Naive thymus-derived CD4-positive, alpha-beta T cell (primary cell): ENCODE measurements around the gene ECE2. TPM values are rescaled to one million over a fixed set of nuclear protein-coding genes. Genes with fewer than 3 reads are reported as not detected.

Experiments
- ATAC-seq: fragments of 150-1000 bp; cut with Tn5 transposase; 2 replicates; pipeline ENCODE4 v1.10.0; 2021; ENCODE audit warnings: mild to moderate bottlenecking, moderate library complexity
- CTCF ChIA-PET: fragments of 350-600 bp; sonication (Branson Sonifier 250); formaldehyde crosslinking; loops from one replicate; lab custom pipeline; 2021; ENCODE audit warnings: antibody characterized with exemption; lab: Charles Lee
- POLR2A ChIA-PET: fragments of 350-600 bp; sonication (Branson Sonifier 250); formaldehyde crosslinking; loops from one replicate; lab custom pipeline; 2021; ENCODE audit warnings: antibody characterized with exemption, inconsistent platforms; lab: Charles Lee
- DNase-seq, 9 donors: peaks; one replicate each; pipeline versions ENCODE4 v3.0.0 to v3.0.0-alpha.2; 2020 to 2022; ENCODE audit warnings: mixed read lengths in 1 of 9
- H3K27ac ChIP-seq: one replicate; pipeline ENCODE4 v1.7.0; 2013; ENCODE audit warnings: mild to moderate bottlenecking, low read depth, low read length, moderate library complexity
- H3K27me3 ChIP-seq, 2 donors: one replicate each; pipeline ENCODE4 v1.7.0; 2013; ENCODE audit warnings: low read length in 2 of 2, mild to moderate bottlenecking in 2 of 2, moderate library complexity in 2 of 2; ENCODE audit not compliant: control insufficient read depth in 2 of 2, insufficient read depth in 2 of 2
- H3K36me3 ChIP-seq, 3 experiments: 1 replicate in 2 of 3; 2 replicates in 1 of 3; pipeline ENCODE4 v1.7.0; 2013; ENCODE audit warnings: low read length in 3 of 3, mild to moderate bottlenecking in 3 of 3, moderate library complexity in 1 of 3; ENCODE audit not compliant: insufficient read depth in 3 of 3, control insufficient read depth in 2 of 3
- H3K4me1 ChIP-seq, 2 donors: one replicate each; pipeline ENCODE4 v1.7.0; 2013; ENCODE audit warnings: low read length in 2 of 2, mild to moderate bottlenecking in 2 of 2, moderate library complexity in 1 of 2; ENCODE audit not compliant: control insufficient read depth in 2 of 2, insufficient read depth in 2 of 2
- H3K4me3 ChIP-seq: 2 replicates; pipeline ENCODE4 v1.7.0; 2013; ENCODE audit warnings: mild to moderate bottlenecking, low read length
- H3K9me3 ChIP-seq, 3 experiments: 1 replicate in 2 of 3; 2 replicates in 1 of 3; pipeline ENCODE4 v1.7.0; 2013; ENCODE audit warnings: low read length in 3 of 3; ENCODE audit not compliant: control insufficient read depth in 2 of 3
- H3K27ac Mint-ChIP-seq, 9 donors: one replicate each; pipeline ENCODE4 v1.8.0; 2020 to 2022; ENCODE audit warnings: mixed read lengths in 9 of 9, mild to moderate bottlenecking in 8 of 9, moderate library complexity in 5 of 9, inconsistent platforms in 2 of 9
- H3K27me3 Mint-ChIP-seq, 5 donors: one replicate each; pipeline ENCODE4 v1.8.0; 2021 to 2022; ENCODE audit warnings: mixed read lengths in 5 of 5, mild to moderate bottlenecking in 1 of 5
- H3K36me3 Mint-ChIP-seq, 5 donors: one replicate each; pipeline ENCODE4 v1.8.0; 2020 to 2022; ENCODE audit warnings: mixed read lengths in 5 of 5, mild to moderate bottlenecking in 3 of 5, inconsistent platforms in 1 of 5
- H3K4me1 Mint-ChIP-seq, 7 donors: one replicate each; pipeline ENCODE4 v1.8.0; 2020 to 2022; ENCODE audit warnings: mixed read lengths in 7 of 7, mild to moderate bottlenecking in 3 of 7, inconsistent platforms in 1 of 7
- H3K4me3 Mint-ChIP-seq, 10 donors: one replicate each; pipeline ENCODE4 v1.8.0; 2020 to 2022; ENCODE audit warnings: mild to moderate bottlenecking in 10 of 10, mixed read lengths in 10 of 10, moderate library complexity in 6 of 10, inconsistent platforms in 2 of 10
- H3K9me3 Mint-ChIP-seq, 11 donors: one replicate each; pipeline ENCODE4 v1.8.0; 2020 to 2022; ENCODE audit warnings: mixed read lengths in 11 of 11, mild to moderate bottlenecking in 4 of 11, inconsistent platforms in 1 of 11, moderate library complexity in 1 of 11
- intact Hi-C, 2 donors: fragments of 100-400 bp; cut with micrococcal nuclease; formaldehyde crosslinking; loops; one replicate each; pipeline ENCODE4 v1.15.1; 2023
- polyA plus RNA-seq, 2 donors: library from polyadenylated mRNA; unstranded; fragments of 300-500 nt; fragmentation: Illumina TruSeq; gene quantifications; one replicate each; pipeline ENCODE4 v1.2.3, GENCODE V29; 2021
- total RNA-seq, 6 experiments: library from RNA in 5 of 6; stranded (reverse) in 5 of 6; gene quantifications; 1 replicate in 5 of 6; 2 replicates in 1 of 6; pipeline ENCODE4 v1.2.3 and lab custom pipeline; 2021 to 2026

Gene ECE2
- total and polyA plus RNA-seq, 7 experiments from 2014 or later: not detected

DNA sequence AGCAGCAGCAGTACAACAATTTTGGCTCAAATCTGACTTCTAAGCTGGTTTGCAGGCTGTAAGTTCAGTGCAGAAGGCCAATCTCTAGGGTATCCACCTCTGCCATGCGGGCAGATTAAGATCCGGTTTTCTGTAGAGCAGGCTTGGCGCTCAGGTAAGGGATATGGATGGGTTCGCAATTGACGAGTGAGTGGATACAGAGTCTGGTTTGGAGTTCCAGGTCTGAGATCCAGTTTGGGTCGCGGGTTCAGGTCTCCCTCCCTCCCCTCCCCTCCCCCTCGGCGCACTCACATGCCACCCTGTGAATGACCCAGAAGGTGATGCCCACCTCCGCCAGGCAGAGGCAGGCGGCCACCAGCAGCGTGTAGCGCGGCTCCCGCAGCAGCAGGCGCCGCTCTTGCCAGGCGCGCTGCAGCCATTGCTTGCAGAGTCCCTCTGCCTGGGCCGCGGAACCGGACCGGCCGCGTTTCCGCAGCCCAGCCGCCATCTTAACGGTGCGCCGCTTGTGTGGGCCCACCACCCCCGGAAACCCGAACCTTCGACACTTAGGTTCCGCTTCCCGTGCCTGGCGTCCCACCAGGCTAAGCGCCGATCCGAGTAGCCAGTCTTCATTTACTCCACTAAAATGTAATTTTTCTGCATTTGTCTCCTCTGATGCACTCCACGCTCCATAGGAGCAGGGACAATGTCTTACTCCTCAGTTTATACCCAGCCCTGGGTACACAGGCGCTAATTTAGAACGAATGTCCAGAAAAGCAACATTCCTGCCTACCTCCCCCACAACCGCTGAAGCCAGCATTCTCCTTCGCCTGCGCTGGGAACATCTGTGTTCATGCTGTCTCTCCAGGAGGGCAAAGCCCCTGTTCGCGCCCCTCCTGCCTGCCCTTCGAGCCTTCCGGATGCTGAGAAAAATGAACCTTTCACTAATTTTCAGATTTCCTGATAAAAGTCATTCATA is 27.1 kb upstream of the ECE2 start, which contains the start of gene ALG3:
Gene ALG3, minus strand, starts transcription at position 509 of the 958 bp plus-strand sequence. Its CDS starts 22 bp downstream, at position 487.
- Mint-ChIP-seq H3K36me3 (peaks cover 0 to 23% (median 12%) of the 10 kb centered on the region in 5 donors), H3K27me3 (no peaks in the 10 kb centered on the region), H3K9me3 (peaks cover 0 to 4% (median 0%) of the 10 kb centered on the region in 11 donors), H3K4me1 (peaks cover 5 to 27% (median 16%) of the 10 kb centered on the region in 7 donors), H3K27ac (peak within 1 kb of the TSS; percentile 94 to 98 (median 96)), H3K4me3 (peak within 1 kb of the TSS; percentile 86 to 100 (median 96))
- Histone ChIP-seq H3K4me1 (peaks cover 5 to 12% of the 10 kb centered on the region in 2 donors), H3K9me3 (no peaks in the 10 kb centered on the region), H3K36me3 (peaks cover 0 to 32% (median 9%) of the 10 kb centered on the region in 3 experiments), H3K27me3 (no peaks in the 10 kb centered on the region), H3K4me3 (peak within 1 kb of the TSS; percentile 100), H3K27ac (peak within 1 kb of the TSS; percentile 78)
- intact Hi-C loops: loop anchor here (1.0 to 2.0 kb wide), 16 partner anchors 8 to 1150 kb away; partner anchors contain the start of genes ABCF3 (in 2 of the 2), AP2M1 (in 2 of the 2), EIF2B5 (in 2 of the 2) and PARL (in 2 of the 2)
- DNase-seq (peak; percentile 74 to 90 (median 83)), ATAC-seq (peak; percentile 72)
- ChIA-PET POLR2A (interaction anchor here (1.2 kb wide), 1 partner anchor 103 kb away, joined by 3 read pairs; no protein-coding TSS in a partner anchor), CTCF (interaction anchor here (1.0 to 4.9 kb wide), 3 partner anchors 12 to 353 kb away, joined by 6 to 40 read pairs (median 10); partner anchors contain the start of gene CAMK2N2)

DNA sequence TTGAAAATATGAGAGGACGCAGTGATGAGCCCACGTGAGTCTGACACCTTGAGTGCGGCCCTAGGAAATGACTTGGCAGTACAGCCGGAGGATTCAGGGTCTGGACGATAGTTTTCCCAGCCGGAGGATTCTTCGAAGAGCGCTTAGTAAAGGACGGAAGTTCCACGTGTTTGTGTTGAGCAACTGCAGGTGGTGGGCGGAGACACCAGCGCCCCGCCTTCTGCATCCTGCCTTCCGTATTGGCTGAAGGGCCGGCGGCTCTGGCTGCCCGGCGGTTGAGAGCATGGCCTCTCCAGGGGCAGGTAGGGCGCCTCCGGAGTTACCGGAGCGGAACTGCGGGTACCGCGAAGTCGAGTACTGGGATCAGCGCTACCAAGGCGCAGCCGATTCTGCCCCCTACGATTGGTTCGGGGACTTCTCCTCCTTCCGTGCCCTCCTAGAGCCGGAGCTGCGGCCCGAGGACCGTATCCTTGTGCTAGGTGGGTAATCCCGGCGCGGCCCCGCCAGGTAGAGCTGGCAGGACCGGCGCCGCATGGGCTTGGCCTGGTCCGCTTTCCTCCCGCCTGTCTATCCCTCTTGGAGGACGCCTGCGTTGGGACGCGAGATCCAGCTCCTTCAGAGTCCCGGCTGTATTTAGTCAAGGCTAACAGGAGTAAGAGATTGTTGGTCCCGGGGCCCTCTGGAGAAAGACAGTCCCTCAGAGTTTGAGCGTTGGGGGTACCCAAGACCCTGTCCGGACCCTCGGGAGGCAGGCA is 26.2 kb upstream of the ECE2 start, which contains the start of gene EEF1AKMT4:
Gene EEF1AKMT4, plus strand, starts transcription at position 261 of the 755 bp plus-strand sequence. Its CDS starts 23 bp downstream, at position 284.
- Histone ChIP-seq H3K36me3 (peaks cover 0 to 24% (median 6%) of the 10 kb centered on the region in 3 experiments), H3K9me3 (no peaks in the 10 kb centered on the region), H3K4me3 (peak within 1 kb of the TSS; percentile 100), H3K4me1 (peaks cover 5 to 12% of the 10 kb centered on the region in 2 donors), H3K27ac (peak within 1 kb of the TSS; percentile 78), H3K27me3 (no peaks in the 10 kb centered on the region)
- Mint-ChIP-seq H3K27me3 (no peaks in the 10 kb centered on the region), H3K36me3 (peaks cover 0 to 17% (median 9%) of the 10 kb centered on the region in 5 donors), H3K9me3 (peaks cover 0 to 4% (median 0%) of the 10 kb centered on the region in 11 donors), H3K4me3 (peak within 1 kb of the TSS; percentile 86 to 100 (median 96)), H3K27ac (peak within 1 kb of the TSS; percentile 94 to 98 (median 96)), H3K4me1 (peaks cover 5 to 27% (median 16%) of the 10 kb centered on the region in 7 donors)
- DNase-seq (peak; percentile 86 to 96 (median 93)), ATAC-seq (peak; percentile 93)
- ChIA-PET CTCF (interaction anchor here (0.9 to 4.9 kb wide), 6 partner anchors 9 to 354 kb away, joined by 4 to 40 read pairs (median 5); partner anchors contain the start of gene CAMK2N2), POLR2A (interaction anchor here (0.6 to 1.2 kb wide), 6 partner anchors 13 to 232 kb away, joined by 3 to 4 read pairs (median 3); partner anchors contain the start of genes ABCC5, AP2M1 and EIF2B5)
- intact Hi-C loops: loop anchor here (1.0 to 5.0 kb wide), 23 partner anchors 9 to 1151 kb away; partner anchors contain the start of genes ABCF3 (in 2 of the 2), AP2M1 (in 2 of the 2), EIF2B5 (in 2 of the 2) and PARL (in 2 of the 2)

DNA sequence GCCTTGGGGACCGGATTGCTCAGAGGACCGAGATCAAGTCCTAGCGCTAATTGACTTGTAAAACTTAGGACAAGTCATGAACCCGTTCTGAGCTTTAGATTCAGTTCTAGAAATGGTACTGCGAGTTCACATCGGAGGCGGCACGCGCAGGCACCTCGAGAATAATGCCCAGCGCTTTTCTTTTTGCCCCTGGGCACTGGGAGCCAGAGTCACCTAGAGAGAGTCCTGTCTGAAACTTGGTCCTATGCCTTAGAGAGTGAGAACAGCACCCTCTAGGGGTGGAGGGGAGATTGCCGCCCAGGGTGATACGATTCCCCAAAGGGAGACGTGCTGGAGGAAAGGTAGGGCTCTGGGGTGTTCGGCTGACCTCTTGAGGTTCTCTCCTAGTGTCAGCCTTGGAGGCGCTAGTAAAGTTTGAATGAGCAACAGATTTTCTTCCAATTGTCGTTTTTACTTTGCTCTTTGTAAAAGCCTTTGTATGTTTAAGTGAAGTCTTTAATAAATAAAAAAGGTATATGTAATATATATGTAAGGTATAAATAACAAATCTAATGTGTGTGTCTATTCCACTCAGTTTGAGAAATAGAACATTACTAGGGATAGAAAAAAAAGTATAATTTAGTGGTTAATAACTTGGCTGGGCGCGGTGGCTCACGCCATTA is 25.5 kb upstream of the ECE2 start:
- H3K4me1 ChIP-seq: peaks cover 5 to 12% of the 10 kb centered on the region in 2 donors
- H3K27me3 ChIP-seq: no peaks in the 10 kb centered on the region
- intact Hi-C loops: loop anchor here (1.0 to 5.0 kb wide), 9 partner anchors 10 to 562 kb away; partner anchors contain the start of genes ABCC5 (in 1 of the 2), CAMK2N2 (in 1 of the 2) and VPS8 (in 1 of the 2)
- ATAC-seq (peak; percentile 77), DNase-seq (peak; percentile 70 to 87 (median 83))
- peak overlapping the region; percentile 86 to 100 (median 96) for H3K4me3 Mint-ChIP-seq
- no peaks in the 10 kb centered on the region for H3K27me3 Mint-ChIP-seq
- H3K27ac ChIP-seq: peak overlapping the region; percentile 78
- peaks cover 5 to 22% (median 16%) of the 10 kb centered on the region in 7 donors for H3K4me1 Mint-ChIP-seq
- peaks cover 0 to 17% (median 0%) of the 10 kb centered on the region in 3 experiments for H3K36me3 ChIP-seq
- POLR2A ChIA-PET: interaction anchor here (0.6 to 1.2 kb wide), 6 partner anchors 13 to 233 kb away, joined by 3 to 4 read pairs (median 3); partner anchors contain the start of genes ABCC5, AP2M1 and EIF2B5
- CTCF ChIA-PET: interaction anchor here (0.6 to 4.9 kb wide), 7 partner anchors 10 to 355 kb away, joined by 3 to 40 read pairs (median 4); partner anchors contain the start of gene CAMK2N2
- peak overlapping the region in 8 of 9 donors; percentile 69 to 98 (median 96) for H3K27ac Mint-ChIP-seq
- H3K9me3 ChIP-seq: no peaks in the 10 kb centered on the region
- peak overlapping the region; percentile 100 for H3K4me3 ChIP-seq
- peaks cover 0 to 4% (median 0%) of the 10 kb centered on the region in 11 donors for H3K9me3 Mint-ChIP-seq
- peaks cover 0 to 11% (median 5%) of the 10 kb centered on the region in 5 donors for H3K36me3 Mint-ChIP-seq

DNA sequence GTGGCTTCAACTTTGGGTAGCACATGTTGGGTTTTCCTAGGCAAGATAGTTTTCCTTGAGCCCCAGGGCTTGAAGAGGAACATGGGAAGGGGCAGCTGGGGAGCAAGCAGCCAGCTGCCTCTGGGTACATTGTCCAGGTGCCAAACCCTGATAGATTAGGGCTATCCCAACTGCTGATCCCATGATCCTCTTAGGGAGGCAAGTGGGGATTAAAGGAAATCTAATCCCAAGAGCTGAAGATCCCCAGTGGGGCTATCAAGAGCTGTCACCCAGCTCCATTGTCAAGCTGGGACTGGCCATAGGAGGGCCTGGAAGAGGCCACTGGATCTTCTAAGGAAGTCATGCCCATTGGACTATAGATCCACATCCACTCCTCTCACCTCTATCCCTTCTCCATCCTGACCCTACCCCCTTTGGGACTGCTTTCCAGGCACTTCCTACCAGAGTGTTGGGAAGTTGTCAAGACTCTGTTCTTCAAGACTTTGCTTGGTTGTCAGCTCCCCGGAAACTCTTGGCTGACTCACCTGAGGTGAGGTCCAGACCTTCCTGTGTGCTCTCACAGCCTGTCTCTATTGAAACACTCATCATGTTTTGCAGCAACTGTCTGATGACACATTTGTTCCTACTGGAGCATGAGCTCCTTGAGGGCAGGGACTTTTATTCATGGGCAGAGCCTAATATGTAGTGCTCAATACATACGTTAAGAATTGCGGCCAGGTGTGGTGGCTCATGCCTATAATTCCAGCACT is 20.4 kb upstream of the ECE2 start:
- Histone ChIP-seq H3K27ac (no peak overlapping the region), H3K36me3 (no peaks in the 10 kb centered on the region), H3K9me3 (no peaks in the 10 kb centered on the region), H3K4me3 (no peak overlapping the region), H3K27me3 (no peaks in the 10 kb centered on the region), H3K4me1 (peaks cover 3 to 4% of the 10 kb centered on the region in 2 donors)
- no peak for DNase-seq
- ChIA-PET POLR2A (no interaction called here), CTCF (interaction anchor here (1.0 to 1.2 kb wide), 2 partner anchors 28 to 357 kb away, joined by 3 to 4 read pairs; no protein-coding TSS in a partner anchor)
- intact Hi-C loops: no loop called here
- peaks cover 0 to 12% (median 0%) of the 10 kb centered on the region in 5 donors for H3K36me3 Mint-ChIP-seq
- H3K4me3 Mint-ChIP-seq: no peak overlapping the region
- H3K9me3 Mint-ChIP-seq: no peaks in the 10 kb centered on the region
- H3K27me3 Mint-ChIP-seq: peaks cover 3 to 18% (median 8%) of the 10 kb centered on the region in 5 donors
- H3K27ac Mint-ChIP-seq: no peak overlapping the region
- ATAC-seq: no peak
- H3K4me1 Mint-ChIP-seq: peaks cover 7 to 13% (median 9%) of the 10 kb centered on the region in 7 donors
